DMS153 treated with DMSO at 0.1 percent for 48 hours (cell line): ENCODE measurements around the gene PLA2G1B.
"Not testable (repeated sequence)": the region's sequence is repeated elsewhere in the genome, so short reads cannot be mapped to it uniquely, and the experiment has no call there.

Source experiments
- DNase-seq: peaks from one replicate; lab custom pipeline; 2025; ENCODE audit not compliant: unreplicated experiment; lab: John Stamatoyannopoulos, UW

PLA2G1B gene

GRCh38 chr12:120359128-120359527 is 31.5 kb upstream of the PLA2G1B start:
- DNase-seq: no peak

DNA sequence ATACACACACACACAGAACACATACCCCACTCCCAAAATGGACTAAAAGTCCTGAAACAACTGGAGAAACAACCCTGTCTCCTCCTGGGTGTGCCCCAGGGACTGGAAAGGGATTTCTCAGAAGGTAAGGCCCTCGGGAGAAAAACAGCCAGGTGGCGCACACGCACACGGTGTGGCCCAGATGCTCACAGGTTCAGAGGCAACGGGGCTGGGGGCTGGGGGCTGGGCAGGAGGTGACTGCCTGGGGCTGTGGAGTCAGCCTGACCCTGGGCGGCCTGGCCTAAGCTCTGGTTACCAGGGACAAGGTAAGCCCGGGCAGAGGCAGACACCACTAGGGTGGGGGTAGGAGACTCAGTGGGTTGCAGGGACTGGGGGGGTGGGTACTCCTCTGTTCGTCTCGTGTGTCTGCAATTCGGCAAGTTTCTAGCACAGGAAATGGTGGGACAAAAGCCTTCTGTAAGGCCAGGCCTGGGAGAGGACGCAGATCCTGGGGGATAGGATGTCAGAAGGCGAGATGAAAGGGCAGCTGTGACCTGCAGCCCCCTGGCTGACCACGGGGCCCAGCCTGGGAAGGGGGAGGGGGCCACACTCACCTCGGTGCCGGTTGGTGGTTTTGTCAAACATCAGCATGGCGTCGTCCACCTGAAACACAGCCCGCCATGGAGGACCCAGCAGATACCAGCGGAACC is 31.0 kb upstream of the PLA2G1B start:
- DNase-seq: no peak

DNA sequence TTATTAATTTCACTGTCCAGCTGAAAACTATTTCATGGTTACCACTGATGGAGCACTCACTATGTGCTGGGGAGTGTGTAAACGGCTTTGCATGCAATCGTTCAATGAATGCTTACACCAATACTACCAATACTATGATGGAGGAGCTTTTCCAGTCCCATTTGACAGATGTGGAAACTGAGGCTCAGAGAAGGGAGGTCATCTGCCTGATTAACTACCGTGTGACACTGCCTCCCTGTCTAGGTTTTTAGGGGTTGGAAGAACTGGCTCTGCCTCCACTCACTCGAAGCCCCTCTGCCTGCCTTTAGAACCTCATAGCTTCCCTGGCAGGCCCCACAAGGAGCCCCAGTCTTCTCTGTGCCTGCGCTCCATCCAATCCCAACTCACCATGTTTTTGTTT is 29.5 kb upstream of the PLA2G1B start:
- no peak for DNase-seq

GRCh38 chr12:120356567-120357030 is 29.0 kb upstream of the PLA2G1B start:
- DNase-seq: peak; percentile 12

- no peak for DNase-seq
Observed at GRCh38 chr12:120353556-120354317, 26.2 kb upstream of the PLA2G1B start.

- no peak for DNase-seq
Observed at GRCh38 chr12:120353136-120353535, 25.6 kb upstream of the PLA2G1B start.

- no peak for DNase-seq
Observed at GRCh38 chr12:120352117-120352516, 24.5 kb upstream of the PLA2G1B start.

GRCh38 chr12:120350576-120351350 is 23.2 kb upstream of the PLA2G1B start:
- no peak for DNase-seq

GRCh38 chr12:120347766-120348165 is 20.2 kb upstream of the PLA2G1B start:
- no peak for DNase-seq

GRCh38 chr12:120346681-120347080 is 19.1 kb upstream of the PLA2G1B start:
- DNase-seq: no peak

- no peak for DNase-seq
Observed at GRCh38 chr12:120346031-120346430, 18.5 kb upstream of the PLA2G1B start.

- no peak for DNase-seq
Observed at GRCh38 chr12:120343692-120344091, 16.1 kb upstream of the PLA2G1B start.

DNA sequence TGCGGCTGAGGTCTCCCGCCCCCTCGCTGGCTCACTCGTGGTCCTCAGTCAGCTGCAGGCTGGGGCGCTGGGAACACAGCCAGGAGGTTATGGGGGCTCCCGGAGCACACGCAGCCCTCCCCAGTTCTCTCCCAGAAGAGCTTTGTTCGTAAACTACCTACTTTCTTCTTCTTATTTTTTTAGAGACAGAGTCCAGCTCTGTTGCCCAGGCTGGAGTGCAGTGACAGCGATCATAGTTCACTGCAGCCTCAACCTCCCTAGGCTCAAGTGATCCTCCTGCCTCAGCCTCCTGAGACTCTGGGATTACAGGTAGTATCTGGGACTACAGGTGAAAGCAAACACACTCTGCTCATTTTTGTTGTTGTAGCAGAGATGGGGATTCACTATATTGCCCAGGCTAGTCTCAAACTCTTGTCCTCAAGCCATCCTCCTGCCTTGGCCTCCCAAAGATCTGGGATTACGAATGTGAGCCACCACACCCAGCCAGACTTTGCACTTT is 15.5 kb upstream of the PLA2G1B start:
- no peak for DNase-seq

DNA sequence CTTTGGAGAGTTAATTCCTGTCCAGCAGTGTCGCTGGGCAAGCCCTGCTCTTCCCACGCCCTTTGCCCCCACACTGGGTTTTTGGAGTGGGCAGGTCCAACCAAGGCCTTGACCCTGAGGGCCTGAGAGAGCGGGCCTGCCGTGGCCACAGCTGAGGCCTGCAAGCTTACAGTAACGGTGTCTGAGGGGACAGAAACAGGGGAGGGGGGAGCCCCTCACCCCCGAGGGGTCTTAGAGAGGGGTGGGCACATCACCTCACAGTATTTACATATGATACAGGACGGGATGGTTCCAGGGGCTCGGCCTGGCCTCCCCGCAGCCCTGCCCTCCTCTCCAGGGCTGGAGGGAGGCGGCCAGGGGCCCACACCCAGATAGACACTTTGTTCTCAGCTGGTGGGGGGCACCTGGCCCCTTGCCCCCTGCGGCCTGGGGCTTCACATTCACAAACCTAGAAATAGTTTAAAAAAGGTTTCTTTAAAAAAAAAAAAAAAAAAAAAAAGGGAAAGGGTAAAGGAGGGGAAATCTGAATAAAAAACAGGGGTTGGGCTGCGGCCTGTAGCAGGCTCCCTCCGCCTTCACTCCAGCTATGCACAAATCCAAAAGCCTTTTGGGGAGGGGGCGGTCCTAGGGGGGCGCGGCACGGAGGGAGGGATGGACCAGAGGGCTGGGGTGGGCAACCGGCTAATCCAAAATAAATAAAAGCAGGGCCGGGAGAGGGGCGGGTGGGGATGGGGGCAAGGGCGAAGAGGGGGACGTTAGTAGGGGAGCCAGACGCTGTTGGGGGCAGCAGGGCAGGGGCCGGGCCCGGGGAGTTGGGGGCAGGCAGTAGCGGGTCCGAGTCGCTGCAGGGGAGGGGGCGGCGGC is 14.8 kb upstream of the PLA2G1B start:
- DNase-seq: no peak

GRCh38 chr12:120339256-120339655 is 11.7 kb upstream of the PLA2G1B start:
- DNase-seq: no peak

GRCh38 chr12:120337730-120338129 is 10.2 kb upstream of the PLA2G1B start:
- DNase-seq: no peak

DNA sequence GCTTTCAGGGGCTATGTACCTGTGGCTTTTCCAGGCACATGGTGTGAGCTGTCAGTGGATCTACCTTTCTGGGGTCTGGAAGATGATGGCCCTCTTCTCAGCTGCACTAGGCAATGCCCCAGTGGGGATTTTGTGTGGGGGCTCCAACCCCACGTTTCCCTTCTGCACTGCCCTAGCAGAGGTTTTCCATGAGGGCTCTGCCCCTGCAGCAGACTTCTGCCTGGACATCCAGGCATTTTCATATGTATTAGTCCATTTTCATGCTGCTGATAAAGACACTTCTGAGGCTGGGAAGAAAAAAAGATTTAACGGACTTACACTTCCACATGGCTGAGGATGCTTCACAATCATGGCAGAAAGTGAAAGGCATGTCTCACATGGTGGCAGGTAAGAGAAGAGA is 8.8 kb upstream of the PLA2G1B start:
- DNase-seq: not testable (repeated sequence)

DNA sequence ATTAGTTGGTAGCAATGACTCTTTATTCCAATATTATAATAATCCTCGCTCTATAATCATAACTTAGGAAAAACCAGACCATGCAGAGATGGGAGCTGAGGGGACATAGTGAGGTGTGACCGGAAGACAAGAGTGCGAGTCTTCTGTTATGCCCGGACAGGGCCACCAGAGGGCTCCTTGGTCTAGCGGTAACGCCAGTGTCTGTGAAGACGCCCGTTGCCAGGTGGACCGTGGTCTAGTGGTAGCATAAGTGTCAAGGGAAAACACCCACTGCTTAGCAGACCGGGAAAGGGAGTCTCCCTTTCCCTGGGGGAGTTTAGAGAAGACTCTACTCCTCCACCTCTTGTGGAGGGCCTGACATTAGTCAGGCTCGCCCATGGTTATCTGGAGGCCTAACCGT is 7.9 kb upstream of the PLA2G1B start:
- DNase-seq: peak; percentile 11

GRCh38 chr12:120332523-120332922 is 4.9 kb upstream of the PLA2G1B start:
- no peak for DNase-seq

GRCh38 chr12:120332041-120332440 is 4.5 kb upstream of the PLA2G1B start:
- no peak for DNase-seq

DNA sequence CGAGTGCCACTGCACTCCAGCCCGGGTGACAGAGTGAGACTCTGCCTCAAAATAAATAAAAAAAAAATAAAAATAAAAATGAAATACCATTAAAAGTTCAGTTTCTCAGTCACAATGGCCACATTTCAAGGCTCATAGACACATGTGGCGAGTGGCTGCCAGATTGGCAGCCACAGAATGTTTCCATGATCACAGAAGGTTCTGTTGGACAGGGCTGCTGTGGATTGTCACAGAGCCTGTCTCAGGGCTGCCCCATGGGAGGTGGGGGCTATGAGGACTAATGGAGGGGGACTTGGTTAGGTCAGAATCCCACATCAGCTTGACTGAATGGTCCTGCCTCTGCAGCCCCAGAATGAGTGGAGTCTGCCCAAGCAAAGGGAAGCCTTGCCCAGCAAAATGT is 3.8 kb upstream of the PLA2G1B start:
- DNase-seq: no peak
